AG20443 (cell line): ENCODE data around the gene EFCC1.
A peak's percentile ranks its signal among the peaks of the same experiment; 100 is the strongest.

ENCODE experiments used
- DNase-seq: peaks from one replicate; pipeline ENCODE4 v3.0.0; 2012; ENCODE audit warnings: low spot score, mixed read lengths

Gene EFCC1

DNA sequence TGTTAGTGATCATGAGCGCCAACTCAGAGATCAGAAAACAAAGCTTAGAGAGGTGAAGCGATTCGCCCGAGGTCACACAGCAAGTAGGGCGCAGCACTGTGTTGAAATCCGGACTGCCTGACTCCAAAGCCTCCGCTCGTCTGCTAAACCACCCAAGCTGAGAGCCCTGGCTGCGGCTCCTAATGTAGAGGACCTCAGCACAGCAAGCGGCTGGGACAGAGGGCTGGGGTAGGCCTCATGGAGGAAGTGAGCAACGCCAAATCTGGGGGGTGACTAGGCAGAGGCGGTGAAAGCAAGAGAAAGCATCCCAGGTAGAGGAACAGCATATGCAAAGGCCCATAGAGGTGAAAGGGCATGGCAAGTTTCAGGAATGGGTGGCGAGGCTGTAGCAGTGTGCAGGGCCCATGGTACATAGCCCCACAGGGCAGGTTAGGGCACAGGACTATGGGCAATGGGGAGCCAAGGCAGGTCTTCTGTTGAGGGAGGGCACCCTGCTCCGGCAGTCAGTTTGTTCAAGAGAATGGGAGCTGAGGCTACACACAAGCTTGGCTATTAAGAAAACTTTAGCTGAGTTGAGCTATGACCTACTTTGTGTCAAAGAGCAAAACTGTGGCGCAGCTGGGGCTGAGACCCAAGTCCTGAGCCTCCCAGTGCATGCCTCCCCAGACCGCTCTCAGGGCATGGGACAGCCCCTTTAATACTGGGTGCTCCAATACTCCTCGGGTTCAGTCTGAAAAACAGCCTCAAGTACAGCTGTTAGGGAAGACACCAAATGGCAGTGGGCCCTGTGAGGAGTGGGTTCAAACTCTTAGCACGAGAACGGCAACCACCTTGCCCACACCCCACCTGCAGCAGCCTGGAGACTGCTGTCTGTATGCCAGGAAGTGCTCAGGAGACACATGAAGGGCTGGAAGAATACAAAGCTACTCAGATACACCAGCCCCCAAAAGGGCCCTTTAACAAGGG lies 6.2 kb upstream of the EFCC1 start:
- no peak for DNase-seq

DNA sequence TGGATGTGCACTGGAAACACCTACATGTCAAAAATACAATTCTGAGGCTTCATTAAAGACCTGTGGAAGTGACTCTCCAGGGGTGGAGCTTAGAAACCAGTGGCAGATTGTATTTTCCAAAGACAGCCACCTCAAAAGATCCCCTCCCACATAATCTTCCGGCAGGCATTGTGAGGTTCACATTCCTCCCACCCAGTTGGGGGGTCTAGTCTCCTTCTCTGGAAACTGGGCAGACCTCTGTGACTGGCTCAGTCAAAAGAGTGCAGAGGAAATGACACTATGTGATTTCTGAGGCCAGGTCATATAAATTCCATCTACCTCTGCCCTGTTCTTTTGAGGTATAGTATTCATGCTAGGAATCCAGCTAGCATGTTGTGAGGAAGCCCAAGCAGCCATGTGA lies 5.4 kb upstream of the EFCC1 start:
- no peak for DNase-seq

DNA sequence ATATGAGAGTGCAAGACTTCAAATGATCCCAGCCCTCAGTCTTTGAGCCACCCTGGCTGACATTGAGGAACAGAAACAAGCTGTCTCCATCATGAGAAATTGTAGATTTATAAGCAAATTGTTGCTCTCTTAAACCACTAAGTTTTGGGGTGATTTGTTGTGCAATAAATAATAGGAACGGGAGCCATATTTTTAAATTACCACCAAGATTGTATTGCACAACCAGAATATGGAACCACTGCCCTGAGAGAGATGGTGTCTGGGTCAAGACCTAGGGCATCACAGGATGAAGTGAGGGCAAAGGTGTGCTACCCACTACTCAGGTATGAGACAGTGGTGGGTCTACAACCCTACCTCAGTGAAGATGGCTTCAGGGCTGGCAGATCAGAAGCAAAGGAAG lies 4.9 kb upstream of the EFCC1 start:
- DNase-seq: no peak

DNA sequence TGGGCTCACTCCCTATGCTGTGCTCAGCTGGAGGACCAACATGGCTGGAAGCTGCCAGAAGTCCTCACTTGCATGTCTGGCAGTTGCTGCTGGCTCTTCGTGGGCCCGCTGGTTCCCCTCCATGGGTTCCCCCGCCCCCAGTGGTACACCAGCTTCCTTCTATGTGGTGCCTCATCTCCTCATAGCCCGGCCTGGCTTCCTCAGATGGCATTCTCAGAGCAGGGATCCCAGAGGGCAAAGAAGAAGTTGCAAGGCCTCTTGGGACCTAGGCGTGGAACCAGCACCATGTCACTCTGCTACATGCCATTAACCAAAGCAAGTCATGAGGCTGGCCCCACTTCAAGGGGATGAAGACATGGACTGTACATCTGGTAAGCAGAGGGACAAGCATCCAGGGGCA lies 4.4 kb upstream of the EFCC1 start:
- DNase-seq: no peak

DNA sequence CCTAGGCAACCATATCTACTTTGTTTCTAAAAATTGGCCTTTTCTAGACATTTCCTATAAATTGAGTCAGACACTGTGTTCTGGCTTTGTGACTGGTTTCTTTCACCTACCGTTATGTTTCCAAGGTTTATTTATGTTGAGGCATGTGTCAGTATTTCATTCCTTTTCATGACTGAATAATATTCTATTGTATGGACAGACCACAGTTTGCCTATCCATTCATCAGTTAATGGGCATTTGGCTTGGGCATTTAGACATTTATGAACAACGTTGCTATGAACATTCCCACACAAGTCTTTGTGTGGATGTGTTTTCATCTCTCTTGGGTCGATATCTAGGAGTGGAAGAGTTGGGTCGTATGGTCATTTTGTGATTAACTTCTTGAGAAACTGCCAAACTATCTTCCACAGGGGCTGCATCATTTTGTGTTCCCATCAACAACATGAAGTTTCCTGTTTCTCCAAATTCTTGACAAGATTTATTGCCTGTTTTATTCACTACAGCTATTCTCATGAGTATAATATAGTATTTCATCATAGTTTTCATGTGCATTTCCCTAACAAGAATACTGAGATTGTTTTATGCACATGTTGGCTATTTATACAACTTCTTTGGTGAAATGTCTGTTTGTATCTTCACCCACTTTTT lies 3.5 kb upstream of the EFCC1 start:
- no peak for DNase-seq

DNA sequence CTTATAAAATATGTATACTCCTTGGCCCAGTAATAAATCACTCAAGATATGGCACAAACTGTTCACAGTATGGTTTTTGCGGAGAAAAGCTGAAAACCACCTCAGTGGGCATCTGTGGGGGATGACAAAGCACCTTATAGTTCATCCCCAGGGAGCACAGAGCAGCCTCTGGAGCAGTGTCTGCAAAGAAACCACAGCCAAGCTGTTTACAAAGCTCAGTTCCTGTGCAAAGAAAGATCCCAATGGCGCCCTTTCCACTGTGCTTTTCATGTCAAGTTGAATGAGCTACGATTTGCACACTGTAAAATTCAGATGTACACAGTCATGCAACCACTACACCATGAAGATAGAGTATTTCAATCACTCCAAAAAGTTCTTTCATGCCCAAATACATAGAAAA lies 2.5 kb upstream of the EFCC1 start:
- DNase-seq: no peak

DNA sequence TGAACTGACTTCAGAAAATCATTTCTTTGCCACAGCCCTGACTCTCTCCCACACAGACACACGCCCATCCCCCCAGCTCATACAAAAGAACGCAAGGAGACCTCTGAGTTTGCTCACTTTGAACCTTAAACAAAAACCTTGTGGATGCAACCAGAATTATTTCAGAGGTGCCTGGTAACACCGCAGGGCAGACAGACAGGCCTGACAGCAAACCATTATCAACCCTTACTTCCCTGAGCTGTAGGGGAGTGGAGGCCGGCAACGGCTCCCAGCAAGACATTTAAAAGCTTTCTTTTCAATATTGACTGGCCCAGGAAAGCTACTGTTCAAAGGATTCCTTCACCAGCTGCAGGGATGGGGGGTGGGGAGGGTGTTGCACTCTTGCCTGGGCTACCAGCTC lies 2.0 kb upstream of the EFCC1 start:
- no peak for DNase-seq

DNA sequence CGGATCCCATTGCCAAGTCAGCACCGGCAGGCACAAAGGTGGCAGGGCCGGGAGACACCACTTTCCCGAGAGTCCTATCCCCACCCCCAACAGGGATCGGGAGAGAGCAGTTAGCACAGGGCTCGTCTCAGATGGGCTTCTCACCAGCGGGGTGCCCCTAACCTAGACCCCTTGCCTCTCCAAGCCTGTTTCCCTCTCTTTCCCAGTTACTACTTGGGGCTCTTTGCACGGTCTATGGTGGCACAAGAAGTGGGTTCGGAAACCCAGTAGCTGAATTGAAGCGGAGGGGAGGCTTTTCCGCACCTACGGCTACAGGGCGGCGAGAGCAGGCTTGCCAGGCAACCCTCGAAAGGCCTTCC lies 383 bp upstream of the EFCC1 start:
- no peak for DNase-seq

DNA sequence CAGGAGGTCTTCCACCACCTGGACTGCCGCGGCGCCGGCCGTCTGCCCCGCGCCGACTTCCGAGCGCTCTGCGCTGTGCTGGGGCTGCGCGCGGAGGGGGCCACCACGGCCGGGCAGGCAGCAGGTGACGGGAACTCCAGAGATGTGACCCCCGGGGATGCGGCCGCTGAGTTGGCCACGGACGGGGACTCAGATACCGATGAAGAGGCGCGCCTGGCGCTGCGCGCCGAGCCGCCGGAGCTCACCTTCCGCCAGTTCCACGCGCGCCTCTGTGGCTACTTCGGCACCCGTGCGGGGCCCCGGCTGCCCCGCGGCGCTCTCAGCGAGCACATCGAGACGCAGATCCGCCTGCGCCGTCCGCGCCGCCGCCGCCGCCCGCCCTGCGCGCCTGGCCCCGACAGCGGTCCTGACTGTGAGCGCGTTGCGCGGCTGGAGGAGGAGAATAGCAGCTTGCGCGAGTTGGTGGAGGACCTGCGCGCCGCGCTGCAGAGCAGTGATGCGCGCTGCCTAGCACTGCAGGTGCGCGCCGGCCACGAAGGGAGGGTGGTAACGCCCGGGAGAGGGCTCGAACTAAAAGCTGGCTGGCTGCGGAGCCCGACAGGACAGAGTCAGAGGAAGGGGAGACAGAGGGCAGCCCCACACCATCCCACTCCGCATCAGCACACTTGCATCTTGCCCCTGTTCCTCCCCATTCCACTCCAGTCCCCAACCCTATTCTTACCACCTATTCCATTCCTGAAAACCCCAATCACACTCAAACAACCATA lies 885 bp downstream of the EFCC1 start:
- DNase-seq: peak; percentile 31

DNA sequence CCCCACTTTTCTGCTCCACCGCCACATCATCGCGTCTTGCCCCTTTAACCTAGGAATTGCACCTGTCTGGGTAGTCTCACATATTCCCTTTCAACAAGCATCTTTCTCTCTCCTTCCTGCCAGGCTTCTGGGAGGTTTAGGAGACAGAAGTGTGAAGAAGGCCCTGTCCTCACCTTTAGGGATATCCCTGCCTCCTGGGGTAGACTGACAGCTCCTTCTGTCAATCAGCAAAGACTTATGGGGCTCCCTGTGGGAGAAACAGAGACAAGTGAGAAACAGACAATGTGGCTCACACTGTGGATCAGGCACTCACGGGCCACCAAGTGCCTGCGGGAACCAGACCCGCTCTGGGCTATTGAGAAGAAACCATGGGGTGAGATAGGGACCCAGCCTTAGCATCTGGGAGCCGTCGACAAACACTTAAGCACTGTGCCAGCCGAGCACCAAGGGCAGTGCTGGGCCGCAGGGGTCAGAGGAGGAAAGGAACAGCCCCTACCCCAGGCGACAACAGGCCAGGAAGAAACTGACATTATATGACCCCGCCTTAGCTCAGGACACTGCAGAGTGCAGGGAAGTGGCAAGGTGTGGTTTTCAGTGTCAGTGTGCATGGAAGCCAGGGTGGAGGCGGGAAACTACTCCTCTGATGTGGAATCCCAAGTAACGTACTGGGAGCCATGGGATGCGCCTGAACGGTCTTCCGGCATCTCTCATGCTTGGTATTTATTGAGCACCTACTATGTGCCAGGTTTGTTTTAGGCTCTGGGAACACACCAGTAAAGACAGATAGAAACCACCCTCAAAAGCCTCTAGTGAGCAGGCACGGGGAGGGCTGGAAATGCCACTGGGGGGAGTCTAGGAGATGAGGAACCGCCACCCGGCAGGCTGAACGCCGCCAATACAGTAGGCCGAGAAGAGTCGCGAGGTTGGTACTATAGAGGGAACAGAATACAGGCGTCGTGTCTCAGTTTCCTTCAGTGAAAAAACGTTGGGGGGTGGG lies 1.8 kb downstream of the EFCC1 start:
- no peak for DNase-seq

DNA sequence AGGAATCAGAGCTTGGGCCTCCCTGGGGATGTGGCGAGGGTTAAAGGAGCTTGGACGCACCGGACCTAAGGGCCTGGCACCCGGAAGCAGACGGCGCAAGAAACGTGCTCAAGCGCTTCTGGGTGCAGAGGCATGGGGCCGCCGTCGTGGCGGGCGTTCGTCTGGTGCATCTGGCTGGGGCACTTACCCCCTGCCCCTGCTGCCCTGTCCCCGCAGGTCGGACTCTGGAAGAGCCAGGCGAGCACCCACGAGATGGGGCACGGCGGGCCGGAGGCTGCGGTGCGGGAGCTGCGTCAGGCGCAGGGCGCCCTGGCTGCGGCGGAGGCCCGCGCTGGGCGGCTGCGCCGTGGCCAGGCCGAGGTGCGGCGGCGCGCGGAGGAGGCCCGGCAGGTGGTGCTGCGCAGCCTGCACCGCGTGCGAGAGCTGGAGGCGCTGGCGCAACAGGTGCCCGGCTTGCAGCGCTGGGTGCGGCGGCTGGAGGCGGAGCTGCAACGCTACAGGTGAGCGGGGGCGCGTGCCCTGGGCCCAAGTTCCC lies 2.5 kb downstream of the EFCC1 start:
- DNase-seq: no peak

DNA sequence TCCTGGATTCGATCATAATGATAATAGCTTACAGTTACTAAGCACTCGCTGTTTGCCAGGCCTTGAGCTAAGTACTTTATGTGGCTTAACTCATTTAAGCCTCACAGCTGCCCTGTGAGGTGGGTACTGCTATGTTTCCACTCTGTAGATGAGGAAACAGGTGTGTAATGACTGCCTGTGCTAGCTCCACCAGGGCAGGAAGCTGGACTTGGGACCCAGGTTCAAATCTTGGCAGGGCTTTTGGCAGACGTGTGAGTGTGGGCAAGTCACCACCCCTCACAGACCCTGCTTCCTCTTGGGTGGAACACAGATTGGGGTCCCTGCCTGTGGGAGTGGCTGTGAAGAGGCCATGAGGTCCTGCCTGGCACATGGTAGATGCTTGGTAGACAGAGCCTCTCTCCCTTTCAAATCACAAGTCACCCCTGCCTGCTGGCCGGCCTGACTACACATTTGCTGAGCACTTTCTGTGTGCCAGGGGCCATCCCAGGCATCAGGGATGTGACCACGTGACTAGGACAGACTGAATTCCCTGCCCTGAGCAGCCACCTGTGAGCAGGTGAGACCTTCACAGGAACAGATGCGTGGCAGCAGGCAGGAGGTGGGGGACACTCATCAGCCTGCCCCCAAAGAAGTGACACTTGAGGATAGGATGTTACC lies 3.7 kb downstream of the EFCC1 start:
- no peak for DNase-seq

DNA sequence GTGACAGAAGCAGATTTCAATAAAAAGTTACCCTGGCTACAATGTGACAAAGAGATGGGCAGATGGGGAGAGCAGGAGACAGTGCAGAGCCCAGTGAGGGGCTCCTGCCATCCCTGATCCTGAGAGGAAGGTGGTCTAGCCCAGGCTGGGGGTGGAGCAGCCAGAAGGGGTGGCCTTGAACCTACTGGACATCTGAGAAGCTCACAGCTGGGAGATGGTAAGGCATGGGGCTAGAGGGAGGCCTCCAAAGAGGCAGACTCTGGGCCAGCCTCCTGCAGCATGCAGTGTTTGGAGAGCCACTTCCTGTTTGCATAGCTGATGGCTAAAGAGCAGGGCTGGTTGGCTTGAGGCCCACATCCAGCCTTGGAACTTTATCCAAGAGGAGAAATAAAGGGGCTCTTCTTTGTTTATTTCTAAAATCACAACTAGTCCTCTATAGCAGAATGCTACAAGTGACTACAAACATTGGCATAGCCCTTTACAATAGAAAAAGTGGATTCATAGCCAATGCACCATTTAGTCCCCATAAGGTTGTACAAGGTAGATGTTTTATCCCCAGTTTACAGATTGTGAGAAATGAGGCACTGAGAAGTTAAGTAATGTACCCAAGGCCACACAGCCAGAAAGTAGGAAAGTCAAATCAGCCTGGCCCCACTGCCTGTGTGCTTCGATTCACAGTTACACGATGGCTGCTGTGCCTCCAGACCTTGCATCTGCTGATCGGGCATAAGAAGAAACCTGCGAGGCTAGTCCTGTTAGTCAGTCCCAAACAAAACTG lies 4.6 kb downstream of the EFCC1 start:
- peak; percentile 53 for DNase-seq

DNA sequence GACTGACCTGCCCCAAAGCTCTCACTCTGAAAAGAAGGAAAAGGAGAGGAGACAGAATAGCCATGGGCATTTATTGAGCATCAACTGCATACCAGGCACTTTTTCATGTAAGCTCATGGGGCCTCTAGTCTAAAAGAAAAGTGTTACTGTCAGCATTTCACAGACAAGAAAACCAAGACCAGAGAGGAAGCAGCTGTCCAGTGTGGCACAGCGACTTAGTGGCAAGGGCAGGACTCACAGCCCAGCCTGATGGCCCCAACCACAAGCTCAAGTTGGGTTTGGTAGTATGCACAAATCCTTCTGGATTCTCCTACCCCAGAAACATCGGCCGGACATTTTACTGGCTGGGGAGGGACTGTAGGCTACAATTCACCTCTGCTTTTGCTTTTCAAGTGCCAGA lies 5.8 kb downstream of the EFCC1 start:
- no peak for DNase-seq

DNA sequence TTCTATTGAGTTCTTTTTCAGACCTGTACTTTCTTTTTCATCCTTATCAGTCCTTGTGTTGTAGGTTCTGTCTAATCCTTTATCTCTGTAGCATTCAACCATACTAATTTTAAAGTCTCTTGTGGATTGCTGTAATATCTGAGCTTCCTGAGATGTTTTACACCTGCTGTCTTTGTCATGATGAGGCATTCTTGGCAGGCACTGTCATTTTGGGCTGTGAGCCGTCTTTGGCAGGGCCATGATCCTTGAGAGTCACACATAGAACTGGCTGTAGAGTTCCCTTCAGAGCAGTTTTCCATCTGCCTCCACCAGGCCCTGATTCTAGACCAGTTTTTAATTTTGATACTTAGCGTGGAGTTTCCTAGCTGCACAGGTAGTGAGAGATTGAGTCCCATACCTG lies 6.7 kb downstream of the EFCC1 start:
- DNase-seq: no peak

DNA sequence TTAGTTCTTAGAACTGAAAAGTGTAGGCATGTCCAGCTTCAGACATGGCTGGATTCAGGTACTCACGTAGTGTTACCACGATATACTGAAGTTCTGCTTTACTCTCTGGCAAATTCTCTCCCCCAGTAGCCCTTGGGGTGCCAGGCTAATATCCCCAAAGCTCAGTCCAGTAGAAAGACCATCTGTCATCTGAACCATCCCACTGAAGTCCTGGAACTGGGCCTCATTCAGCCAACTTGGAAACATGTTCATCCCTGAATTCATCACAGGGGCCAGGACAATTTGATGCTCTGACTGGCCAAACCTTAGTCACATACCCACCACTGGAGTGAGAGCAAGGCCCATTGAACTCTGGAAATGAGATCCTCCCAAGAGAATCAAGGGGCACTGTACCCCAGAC lies 8.2 kb downstream of the EFCC1 start:
- no peak for DNase-seq

DNA sequence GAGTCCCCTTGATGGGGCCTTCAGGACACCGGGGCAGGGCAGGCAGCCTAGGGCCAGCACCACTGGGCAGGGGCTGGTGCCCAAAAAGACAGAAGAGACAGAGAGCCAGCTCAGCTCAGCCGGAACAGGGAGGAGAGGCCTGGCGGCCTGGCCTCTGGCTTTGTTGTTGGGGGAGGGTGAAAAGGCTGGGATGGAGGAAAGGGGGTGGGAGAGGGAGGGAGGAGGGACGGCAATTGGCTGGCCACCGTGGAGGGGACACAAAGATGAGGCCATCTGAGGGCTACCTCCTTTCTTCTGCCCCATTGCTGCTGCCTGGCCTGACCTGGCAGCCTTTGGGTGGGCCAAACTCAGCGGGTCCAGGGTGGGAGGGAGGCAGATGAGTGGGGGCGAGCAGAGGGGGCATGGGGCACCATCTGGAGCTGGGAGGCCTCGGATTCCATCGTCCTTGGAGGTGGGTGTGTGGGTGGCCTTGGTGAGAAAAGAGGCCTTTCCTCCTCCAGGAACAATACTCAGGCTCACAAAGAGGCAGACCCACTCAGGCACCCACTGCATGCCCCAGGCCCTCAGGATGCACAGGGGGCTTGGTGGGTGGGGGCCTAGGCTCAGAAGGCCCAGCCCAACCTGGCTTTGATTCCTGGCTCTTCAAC lies 9.3 kb downstream of the EFCC1 start:
- no peak for DNase-seq

DNA sequence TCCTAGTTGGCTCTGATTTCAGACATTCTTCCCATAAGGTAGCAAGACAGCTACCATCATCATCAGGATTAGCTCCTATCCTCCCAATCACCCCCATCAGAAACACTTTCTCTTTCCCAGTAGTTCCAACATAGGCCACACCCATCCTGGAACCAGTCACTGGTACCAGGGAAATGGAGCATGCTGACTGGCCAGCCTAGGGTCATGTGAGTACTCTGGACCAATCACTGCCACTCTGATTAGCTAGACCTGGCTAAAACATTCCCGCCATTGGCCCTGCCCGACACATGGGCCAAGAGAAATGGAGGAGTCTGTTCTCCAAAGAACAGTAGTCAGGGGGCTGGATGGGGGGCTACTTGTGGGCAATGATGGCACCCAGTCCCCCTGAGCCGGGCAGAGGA lies 12.4 kb downstream of the EFCC1 start:
- no peak for DNase-seq

DNA sequence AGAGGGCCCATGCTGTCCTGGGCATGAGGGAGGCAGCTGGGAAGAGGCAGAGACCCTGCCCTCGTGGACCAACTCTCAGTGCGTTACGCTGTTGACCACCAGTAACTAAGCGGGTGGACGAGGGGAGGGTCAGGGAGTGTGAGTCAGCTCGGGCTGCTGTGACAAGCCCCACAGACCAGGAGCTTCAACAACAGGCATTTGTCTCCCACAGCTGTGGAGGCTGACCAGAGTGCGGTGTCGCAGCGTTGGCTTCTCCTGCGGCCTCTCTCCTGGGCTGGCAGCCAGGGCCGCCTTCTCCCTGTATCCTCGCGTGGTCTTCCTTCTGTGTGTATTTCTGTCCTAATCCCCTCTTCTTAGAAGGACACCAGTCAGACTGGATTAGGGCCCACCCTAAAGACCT lies 13.0 kb downstream of the EFCC1 start:
- DNase-seq: no peak
